Osteoblast (primary cell): Measurements from ENCODE around the gene IGSF9B. TPM values are rescaled to one million over a fixed set of nuclear protein-coding genes. Genes with fewer than 3 reads are reported as not detected.

Experiments
- DNase-seq: peaks from one replicate; pipeline ENCODE4 v3.0.0; 2011; ENCODE audit warnings: low spot score, mixed read lengths; ENCODE audit not compliant: insufficient read length; ENCODE audit errors: missing footprints
- H2AFZ ChIP-seq: 2 replicates; pipeline ENCODE4 v1.6.0; 2011; ENCODE audit warnings: mild to moderate bottlenecking, low read length
- H3K27ac ChIP-seq: 2 replicates; pipeline ENCODE4 v1.5.1; 2011; ENCODE audit warnings: mild to moderate bottlenecking, low read depth, low read length, moderate library complexity
- H3K27me3 ChIP-seq: 2 replicates; pipeline ENCODE4 v1.6.0; 2012; ENCODE audit warnings: mild to moderate bottlenecking, control low read depth, inconsistent platforms, low read length, moderate library complexity; ENCODE audit not compliant: insufficient read depth
- H3K36me3 ChIP-seq: 2 replicates; pipeline ENCODE4 v1.5.1; 2011; ENCODE audit warnings: mild to moderate bottlenecking, low read length, control low read depth, moderate library complexity; ENCODE audit not compliant: insufficient read depth
- H3K4me1 ChIP-seq: 2 replicates; pipeline ENCODE4 v1.5.1; 2011; ENCODE audit warnings: mild to moderate bottlenecking, low read length, control low read depth, moderate library complexity; ENCODE audit not compliant: insufficient read depth
- H3K4me2 ChIP-seq: 2 replicates; pipeline ENCODE4 v1.6.0; 2011; ENCODE audit warnings: mild to moderate bottlenecking, low read length; ENCODE audit not compliant: insufficient read depth
- H3K4me3 ChIP-seq: fragments of 200-600 bp; sonication (generic); 3 replicates; pipeline ENCODE4 v1.5.1; 2012; ENCODE audit warnings: mild to moderate bottlenecking, low read length, inconsistent platforms; ENCODE audit not compliant: insufficient read depth
- H3K79me2 ChIP-seq: 2 replicates; pipeline ENCODE4 v1.6.0; 2012; ENCODE audit warnings: mild to moderate bottlenecking, low read length, control low read depth, inconsistent platforms; ENCODE audit not compliant: insufficient read depth
- H3K9me3 ChIP-seq: 2 replicates; pipeline ENCODE4 v1.5.1; 2011; ENCODE audit warnings: low read depth, low read length, control low read depth
- H4K20me1 ChIP-seq: 2 replicates; pipeline ENCODE4 v1.6.0; 2012; ENCODE audit warnings: mild to moderate bottlenecking, low read length, control low read depth; ENCODE audit not compliant: insufficient read depth
- total RNA-seq: library from RNA; depleted of rRNA; stranded (reverse); fragments of >200 nt; gene quantifications from 2 replicates; pipeline ENCODE4 v1.2.3, GENCODE V29; 2012
- TF ChIP-seq, protein P1 (sequence below): IDR thresholded peaks from 2 replicates; pipeline ENCODE4 v1.5.1; 2011; ENCODE audit warnings: mild to moderate bottlenecking, low read depth, low read length, moderate library complexity; ENCODE audit errors: extremely low read depth

IGSF9B gene
- total RNA-seq, 1 donor = 0.36 TPM

- Histone ChIP-seq H3K36me3 (no peaks in the 10 kb centered on the region), H2AFZ (no peak overlapping the region), H3K4me3 (no peak overlapping the region), H3K4me1 (no peaks in the 10 kb centered on the region), H3K79me2 (no peaks in the 10 kb centered on the region), H4K20me1 (no peaks in the 10 kb centered on the region), H3K4me2 (no peak overlapping the region), H3K27ac (no peak overlapping the region), H3K27me3 (no peaks in the 10 kb centered on the region), H3K9me3 (no peaks in the 10 kb centered on the region)
- TF ChIP-seq, protein P1, sequence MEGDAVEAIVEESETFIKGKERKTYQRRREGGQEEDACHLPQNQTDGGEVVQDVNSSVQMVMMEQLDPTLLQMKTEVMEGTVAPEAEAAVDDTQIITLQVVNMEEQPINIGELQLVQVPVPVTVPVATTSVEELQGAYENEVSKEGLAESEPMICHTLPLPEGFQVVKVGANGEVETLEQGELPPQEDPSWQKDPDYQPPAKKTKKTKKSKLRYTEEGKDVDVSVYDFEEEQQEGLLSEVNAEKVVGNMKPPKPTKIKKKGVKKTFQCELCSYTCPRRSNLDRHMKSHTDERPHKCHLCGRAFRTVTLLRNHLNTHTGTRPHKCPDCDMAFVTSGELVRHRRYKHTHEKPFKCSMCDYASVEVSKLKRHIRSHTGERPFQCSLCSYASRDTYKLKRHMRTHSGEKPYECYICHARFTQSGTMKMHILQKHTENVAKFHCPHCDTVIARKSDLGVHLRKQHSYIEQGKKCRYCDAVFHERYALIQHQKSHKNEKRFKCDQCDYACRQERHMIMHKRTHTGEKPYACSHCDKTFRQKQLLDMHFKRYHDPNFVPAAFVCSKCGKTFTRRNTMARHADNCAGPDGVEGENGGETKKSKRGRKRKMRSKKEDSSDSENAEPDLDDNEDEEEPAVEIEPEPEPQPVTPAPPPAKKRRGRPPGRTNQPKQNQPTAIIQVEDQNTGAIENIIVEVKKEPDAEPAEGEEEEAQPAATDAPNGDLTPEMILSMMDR = no peak
- no peak for DNase-seq
Measured at GRCh38 chr11:134001596-134001995, 44.8 kb upstream of the IGSF9B start.

- H3K4me1 ChIP-seq = no peaks in the 10 kb centered on the region
- no peaks in the 10 kb centered on the region for H3K27me3 ChIP-seq
- H4K20me1 ChIP-seq = no peaks in the 10 kb centered on the region
- H3K9me3 ChIP-seq = no peaks in the 10 kb centered on the region
- H3K27ac ChIP-seq = no peak overlapping the region
- TF ChIP-seq, protein P1 = no peak
- no peak for DNase-seq
- H3K4me3 ChIP-seq = no peak overlapping the region
- no peak overlapping the region for H3K4me2 ChIP-seq
- no peaks in the 10 kb centered on the region for H3K36me3 ChIP-seq
- no peak overlapping the region for H2AFZ ChIP-seq
- H3K79me2 ChIP-seq = no peaks in the 10 kb centered on the region
Measured at GRCh38 chr11:134001088-134001487, 44.3 kb upstream of the IGSF9B start.

DNA sequence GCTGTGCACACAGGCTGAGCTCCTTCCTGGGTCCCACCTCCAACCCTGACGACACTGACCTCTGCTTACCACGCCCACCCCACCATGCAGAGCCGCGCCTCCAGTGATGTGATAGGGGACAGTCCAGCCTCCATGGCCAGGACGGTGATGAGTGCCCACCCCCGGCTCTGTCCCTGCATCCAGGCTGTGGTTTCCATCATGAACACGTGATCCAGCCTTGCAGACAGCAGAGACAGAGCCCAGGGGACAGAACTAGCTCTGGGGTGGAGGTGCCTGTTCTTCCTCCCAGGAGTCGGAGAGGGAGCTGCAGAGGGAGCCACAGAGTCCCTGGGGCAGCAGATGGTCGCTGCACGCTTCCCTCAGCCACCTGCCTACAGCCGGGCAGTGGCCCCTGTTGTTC lies 42.6 kb upstream of the IGSF9B start:
- no peaks in the 10 kb centered on the region for H3K27me3 ChIP-seq
- no peaks in the 10 kb centered on the region for H3K4me1 ChIP-seq
- H3K27ac ChIP-seq = no peak overlapping the region
- no peaks in the 10 kb centered on the region for H4K20me1 ChIP-seq
- H3K79me2 ChIP-seq = no peaks in the 10 kb centered on the region
- H3K36me3 ChIP-seq = no peaks in the 10 kb centered on the region
- no peaks in the 10 kb centered on the region for H3K9me3 ChIP-seq
- DNase-seq = no peak
- TF ChIP-seq, protein P1 = no peak
- H2AFZ ChIP-seq = no peak overlapping the region
- no peak overlapping the region for H3K4me3 ChIP-seq
- no peak overlapping the region for H3K4me2 ChIP-seq

- no peak overlapping the region for H3K4me3 ChIP-seq
Measured at GRCh38 chr11:133997554-133997953, 40.8 kb upstream of the IGSF9B start.

More at GRCh38 chr11:133997554-133997953, 40.8 kb upstream of the IGSF9B start:
- Histone ChIP-seq H2AFZ (no peak overlapping the region), H3K27me3 (no peaks in the 10 kb centered on the region), H3K36me3 (no peaks in the 10 kb centered on the region), H3K9me3 (no peaks in the 10 kb centered on the region), H4K20me1 (no peaks in the 10 kb centered on the region), H3K27ac (no peak overlapping the region), H3K4me2 (no peak overlapping the region), H3K79me2 (no peaks in the 10 kb centered on the region), H3K4me1 (no peaks in the 10 kb centered on the region)
- DNase-seq = no peak
- TF ChIP-seq, protein P1 = no peak
